WTC11 (cell line): ENCODE measurements around the gene SEC22A. TPM values are rescaled to one million over a fixed set of nuclear protein-coding genes. Genes with fewer than 3 reads are reported as not detected.

Experiments used
- ATAC-seq: fragments of 200-7000 bp; cut with Tn5 transposase; 2 replicates; pipeline ENCODE4 v1.10.0; 2021; ENCODE audit warnings: mild to moderate bottlenecking, moderate library complexity
- CTCF ChIA-PET: fragments of 300-600 bp; sonication (Branson Sonifier 250); formaldehyde crosslinking; loops from one replicate; lab custom pipeline; 2021; ENCODE audit warnings: antibody characterized with exemption; lab: Charles Lee
- POLR2A ChIA-PET: fragments of 350-600 bp; sonication (Branson Sonifier 250); formaldehyde crosslinking; loops from one replicate; lab custom pipeline; 2021; ENCODE audit warnings: antibody characterized with exemption; lab: Charles Lee
- DNase-seq: peaks from one replicate; pipeline ENCODE4 v3.0.0; 2021; ENCODE audit warnings: low spot score
- H3K27ac Mint-ChIP-seq: 2 replicates; pipeline ENCODE4 v1.8.0; 2021; ENCODE audit warnings: mixed read lengths
- H3K27me3 Mint-ChIP-seq: 2 replicates; pipeline ENCODE4 v1.8.0; 2021; ENCODE audit warnings: low read depth, mild to moderate bottlenecking, moderate library complexity, mixed read lengths
- H3K36me3 Mint-ChIP-seq: 2 replicates; pipeline ENCODE4 v1.8.0; 2021; ENCODE audit warnings: mixed read lengths
- H3K4me1 Mint-ChIP-seq: 2 replicates; pipeline ENCODE4 v1.8.0; 2022; ENCODE audit warnings: mixed read lengths
- H3K4me3 Mint-ChIP-seq: 2 replicates; pipeline ENCODE4 v1.8.0; 2021; ENCODE audit warnings: mild to moderate bottlenecking, moderate library complexity, mixed read lengths
- H3K9me3 Mint-ChIP-seq: 2 replicates; pipeline ENCODE4 v1.8.0; 2021; ENCODE audit warnings: mixed read lengths
- MXD4 ChIP-seq: fragments of 250-450 bp; sonication (Bioruptor Pico); IDR thresholded peaks from 2 replicates; pipeline ENCODE4 v1.8.0; 2021; ENCODE audit warnings: mild to moderate bottlenecking, moderate library complexity, borderline replicate concordance
- NR1H2 ChIP-seq: sonication (generic); formaldehyde crosslinking; IDR thresholded peaks from 2 replicates; pipeline ENCODE4 v1.9.0; 2021; ENCODE audit warnings: mild to moderate bottlenecking, moderate library complexity, missing genetic modification reagents
- PRDM15 ChIP-seq: sonication (generic); formaldehyde crosslinking; IDR thresholded peaks from 2 replicates; pipeline ENCODE4 v1.8.0; 2022; ENCODE audit warnings: missing genetic modification reagents
- RELA ChIP-seq: sonication (generic); formaldehyde crosslinking; IDR thresholded peaks from 2 replicates; pipeline ENCODE4 v1.8.1; 2022; ENCODE audit warnings: missing genetic modification reagents, mild to moderate bottlenecking, borderline replicate concordance
- RORB ChIP-seq: fragments of 250-450 bp; sonication (Bioruptor Pico); IDR thresholded peaks from 2 replicates; pipeline ENCODE4 v1.9.0; 2021; ENCODE audit warnings: mild to moderate bottlenecking
- STAT6 ChIP-seq: sonication (generic); formaldehyde crosslinking; conservative IDR thresholded peaks from 2 replicates; pipeline ENCODE4 v1.8.1; 2023; ENCODE audit warnings: mild to moderate bottlenecking, low read depth, missing genetic modification reagents, moderate library complexity
- ZNF396 ChIP-seq: fragments of 250-450 bp; sonication (Bioruptor Pico); IDR thresholded peaks from 2 replicates; pipeline ENCODE4 v1.8.0; 2021; ENCODE audit warnings: mild to moderate bottlenecking, moderate library complexity, borderline replicate concordance
- ZNF416 ChIP-seq: fragments of 250-450 bp; sonication (Bioruptor Pico); IDR thresholded peaks from 2 replicates; pipeline ENCODE4 v1.9.0; 2021; ENCODE audit warnings: mild to moderate bottlenecking, inconsistent platforms
- ZNF425 ChIP-seq: fragments of 250-450 bp; sonication (Bioruptor Pico); conservative IDR thresholded peaks from 2 replicates; pipeline ENCODE4 v1.9.0; 2021; ENCODE audit warnings: mild to moderate bottlenecking
- total RNA-seq: library from RNA; stranded (reverse); gene quantifications from 3 replicates; pipeline ENCODE4 v1.2.3, GENCODE V29; 2021
- TF ChIP-seq, protein P1 (sequence below): sonication (generic); formaldehyde crosslinking; IDR thresholded peaks from 2 replicates; pipeline ENCODE4 v1.8.1; 2022; ENCODE audit warnings: low read depth, missing genetic modification reagents, borderline replicate concordance

Gene SEC22A
- total RNA-seq, 1 experiment from 2014 or later, result 12.6 TPM

DNA sequence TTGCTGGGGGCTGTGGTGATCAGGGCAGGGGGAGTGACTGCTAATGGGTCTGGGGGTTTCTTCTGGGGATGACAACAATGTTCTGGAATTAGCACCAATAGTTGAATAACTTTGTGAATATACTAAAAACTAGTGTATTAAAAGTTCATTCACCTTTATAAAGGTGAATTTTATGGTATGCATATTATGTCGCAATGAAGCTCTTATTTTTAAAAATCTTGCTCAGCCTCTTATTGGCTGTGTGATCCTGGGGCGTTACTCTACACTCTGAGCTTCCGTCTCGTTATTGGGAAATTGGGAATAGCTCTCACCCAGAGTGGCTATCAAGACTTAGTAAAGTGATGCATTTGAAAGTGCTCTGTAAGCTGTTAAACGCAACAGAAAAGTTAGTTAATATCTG is 105.3 kb downstream of the SEC22A start (continued):
- TF ChIP-seq STAT6 (CRISPR knock-in tag), result no peak
- no peak for TF ChIP-seq MXD4 (CRISPR knock-in tag)
- TF ChIP-seq, protein P1, sequence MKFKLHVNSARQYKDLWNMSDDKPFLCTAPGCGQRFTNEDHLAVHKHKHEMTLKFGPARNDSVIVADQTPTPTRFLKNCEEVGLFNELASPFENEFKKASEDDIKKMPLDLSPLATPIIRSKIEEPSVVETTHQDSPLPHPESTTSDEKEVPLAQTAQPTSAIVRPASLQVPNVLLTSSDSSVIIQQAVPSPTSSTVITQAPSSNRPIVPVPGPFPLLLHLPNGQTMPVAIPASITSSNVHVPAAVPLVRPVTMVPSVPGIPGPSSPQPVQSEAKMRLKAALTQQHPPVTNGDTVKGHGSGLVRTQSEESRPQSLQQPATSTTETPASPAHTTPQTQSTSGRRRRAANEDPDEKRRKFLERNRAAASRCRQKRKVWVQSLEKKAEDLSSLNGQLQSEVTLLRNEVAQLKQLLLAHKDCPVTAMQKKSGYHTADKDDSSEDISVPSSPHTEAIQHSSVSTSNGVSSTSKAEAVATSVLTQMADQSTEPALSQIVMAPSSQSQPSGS (CRISPR knock-in tag), result no peak
- no peak for TF ChIP-seq ZNF396 (CRISPR knock-in tag)
- TF ChIP-seq NR1H2 (CRISPR knock-in tag), result no peak
- TF ChIP-seq RORB (CRISPR knock-in tag), result no peak

DNA sequence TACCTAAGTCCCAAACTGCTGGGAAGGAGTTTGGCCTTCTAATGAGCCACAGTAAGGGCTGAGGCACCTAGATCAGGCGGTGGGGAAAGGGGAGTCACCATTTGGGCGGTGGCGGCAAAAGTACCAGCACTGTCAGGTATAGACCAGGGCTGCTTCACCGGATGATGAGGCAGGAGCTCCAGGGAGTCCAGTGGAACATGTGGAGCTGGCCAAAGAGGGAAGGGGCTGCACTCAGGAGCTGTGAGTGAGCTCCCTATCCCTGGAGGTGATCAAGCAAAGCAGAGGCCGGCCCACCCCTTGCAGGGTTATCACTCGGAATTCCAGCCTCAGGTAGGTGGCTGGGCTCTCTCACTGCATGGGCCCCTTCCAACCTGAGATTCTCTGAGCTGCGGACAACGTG is 108.4 kb downstream of the SEC22A start:
- ChIA-PET POLR2A (no interaction called here), CTCF (interaction anchor here (0.7 to 1.7 kb wide), 3 partner anchors 24 to 179 kb away, joined by 3 to 6 read pairs (median 4); partner anchors contain the start of gene ADCY5)
- H3K9me3 Mint-ChIP-seq, result no peaks in the 10 kb centered on the region
- no peak for DNase-seq
- H3K27me3 Mint-ChIP-seq, result no peaks in the 10 kb centered on the region
- peaks cover 82% of the 10 kb centered on the region for H3K4me1 Mint-ChIP-seq
- TF ChIP-seq RELA (CRISPR knock-in tag) (no peak), ZNF416 (CRISPR knock-in tag) (no peak)
- ATAC-seq, result no peak
- no peak overlapping the region for H3K27ac Mint-ChIP-seq
- H3K36me3 Mint-ChIP-seq, result peaks cover 27% of the 10 kb centered on the region
- no peak overlapping the region for H3K4me3 Mint-ChIP-seq

DNA sequence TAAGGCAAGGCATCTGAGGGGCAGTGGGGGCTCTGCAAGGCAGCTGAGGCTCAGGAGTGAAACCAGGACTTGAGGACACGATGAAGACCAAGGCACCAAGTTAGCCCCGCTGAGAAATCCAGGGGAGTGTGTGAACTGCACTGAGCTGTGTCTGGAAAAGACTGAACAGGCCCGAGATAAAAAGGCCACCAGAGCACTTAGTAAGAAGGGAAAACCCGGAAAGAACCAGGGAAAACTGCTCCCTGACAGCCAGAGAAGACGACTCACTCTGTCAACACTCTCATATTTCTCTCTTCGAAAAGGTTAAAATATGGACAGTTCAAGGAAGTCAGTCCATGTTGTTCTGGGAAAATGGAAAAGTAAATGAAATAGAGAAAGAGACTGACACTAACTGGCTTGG is 109.0 kb downstream of the SEC22A start:
- CTCF ChIA-PET, result interaction anchor here (0.7 to 1.7 kb wide), 3 partner anchors 25 to 179 kb away, joined by 3 to 6 read pairs (median 4); partner anchors contain the start of gene ADCY5
- Mint-ChIP-seq H3K27ac (peak overlapping the region; percentile 18), H3K4me3 (no peak overlapping the region), H3K36me3 (peaks cover 23% of the 10 kb centered on the region), H3K27me3 (no peaks in the 10 kb centered on the region), H3K4me1 (peaks cover 84% of the 10 kb centered on the region), H3K9me3 (no peaks in the 10 kb centered on the region)
- POLR2A ChIA-PET, result no interaction called here
- ATAC-seq, result no peak
- no peak for DNase-seq
- TF ChIP-seq ZNF425, result no peak
- peak; percentile 75 for TF ChIP-seq PRDM15 (CRISPR knock-in tag)
